Mesodermal cell (in vitro differentiated cells): ENCODE measurements around the gene RRAS2.

ENCODE experiments used
- H3K27ac ChIP-seq: 2 replicates; pipeline ENCODE4 v1.7.0; 2013; ENCODE audit warnings: mild to moderate bottlenecking, low read depth, low read length, moderate library complexity; ENCODE audit not compliant: severe bottlenecking
- H3K36me3 ChIP-seq: 2 replicates; pipeline ENCODE4 v1.7.1; 2013; ENCODE audit warnings: mild to moderate bottlenecking, low read length, moderate library complexity; ENCODE audit not compliant: control insufficient read depth, insufficient read depth
- H3K4me1 ChIP-seq: one replicate; pipeline ENCODE4 v1.7.1; 2013; ENCODE audit warnings: mild to moderate bottlenecking, low read length; ENCODE audit not compliant: insufficient read depth, control insufficient read depth, poor library complexity, severe bottlenecking
- H3K4me3 ChIP-seq: 2 replicates; pipeline ENCODE4 v1.7.0; 2013; ENCODE audit warnings: low read length, control low read depth, mild to moderate bottlenecking; ENCODE audit not compliant: insufficient read depth, poor library complexity, severe bottlenecking; ENCODE audit errors: extremely low read depth
- H3K9me3 ChIP-seq: 2 replicates; pipeline ENCODE4 v1.7.1; 2013; ENCODE audit warnings: mild to moderate bottlenecking, low read length, moderate library complexity; ENCODE audit not compliant: control insufficient read depth
- WGBS, 2 experiments: methylation state at CpG; one replicate each; pipeline ENCODE4 v1.1.5; 2013; ENCODE audit warnings: missing lambda C conversion rate in 2 of 2; ENCODE audit not compliant: insufficient coverage in 2 of 2; 5-methylcytosine and 5-hydroxymethylcytosine counted together

The RRAS2 gene

GRCh38 chr11:14228356-14228755, 130.6 kb downstream of the RRAS2 start:
- H3K27ac ChIP-seq: no peak overlapping the region
- H3K4me3 ChIP-seq: no peak overlapping the region
- WGBS, 2 experiments: 67 to 100% methylated on average over 1 of the region's 2 CpGs
- H3K9me3 ChIP-seq: no peaks in the 10 kb centered on the region
- no peaks in the 10 kb centered on the region for H3K4me1 ChIP-seq
- no peaks in the 10 kb centered on the region for H3K36me3 ChIP-seq
